GM23248 (cell line): ENCODE data around the gene MEG3.

Experiments
- EZH2 ChIP-seq: fragments of 200-600 bp; sonication (generic); IDR thresholded peaks from 2 replicates; pipeline ENCODE4 v1.6.1; 2018; ENCODE audit warnings: antibody characterized with exemption, mild to moderate bottlenecking; ENCODE audit not compliant: insufficient read depth, poor library complexity, severe bottlenecking
- EZH2phosphoT487 ChIP-seq: fragments of 200-600 bp; sonication (generic); IDR thresholded peaks from 2 replicates; pipeline ENCODE4 v1.6.1; 2018; ENCODE audit warnings: antibody characterized with exemption, moderate library complexity, mild to moderate bottlenecking, low read depth; ENCODE audit not compliant: insufficient read depth

- no peak for TF ChIP-seq EZH2phosphoT487
- TF ChIP-seq EZH2, result no peak
Measured at GRCh38 chr14:100901391-100902183, 75.7 kb downstream of the MEG3 start.
